ENCODE measurements around the gene SKIDA1.

SKIDA1 gene

GRCh38 chr10:21534280-21534586 lies 8.8 kb upstream of the SKIDA1 start (continued):
- TF ChIP-seq PATZ1 (tag by site-specific recombination; IDR thresholded peaks at IDR 0.05) (peak; percentile 81), ZBTB49 (tag by site-specific recombination; IDR thresholded peaks at IDR 0.05; ENCODE audit: low read depth) (no peak)

- POLR2A ChIA-PET: interaction anchor here (0.7 to 3.0 kb wide), 5 partner anchors 11 to 199 kb away, joined by 3 to 17 read pairs (median 6); no protein-coding TSS in a partner anchor
- peaks cover 9% of the 10 kb centered on the region for H3K4me1 ChIP-seq (ENCODE audit: control insufficient read depth, insufficient read depth, low read length)
- CTCF ChIA-PET: interaction anchor here (0.5 to 2.1 kb wide), 3 partner anchors 13 to 199 kb away, joined by 3 to 8 read pairs (median 4); no protein-coding TSS in a partner anchor
- peak within 1 kb of the TSS; percentile 63 for H3K4me3 ChIP-seq (ENCODE audit: low read depth, low read length)
- peaks cover 20 to 23% of the 10 kb centered on the region in 2 experiments for H3K36me3 ChIP-seq (ENCODE audit: control insufficient read depth in 2 of 2, insufficient read depth in 1 of 2, low read length in 2 of 2)
- H3K27ac ChIP-seq (ENCODE audit: extremely low read depth, low read depth, low read length): peak within 1 kb of the TSS; percentile 89
- no peaks in the 10 kb centered on the region for H3K9me3 ChIP-seq (ENCODE audit: control insufficient read depth, insufficient read depth, low read depth, low read length)
- TF ChIP-seq YY1 (tag by site-specific recombination; IDR thresholded peaks at IDR 0.05): peak; percentile 87
- TF ChIP-seq BCL11A (tag by site-specific recombination; IDR thresholded peaks at IDR 0.05; ENCODE audit: low read depth): 0 out of 2 replicates have a peak, but pooled peaks have one; percentile 55
- no peak for TF ChIP-seq ZBTB21 (tag by site-specific recombination; IDR thresholded peaks at IDR 0.05)
- no peak for TF ChIP-seq ZNF777 (tag by site-specific recombination; IDR thresholded peaks at IDR 0.05; ENCODE audit: borderline replicate concordance)
- TF ChIP-seq ZBTB44 (tag by site-specific recombination; IDR thresholded peaks at IDR 0.05): 0 out of 2 replicates have a peak, but pooled peaks have one; percentile 38
- TF ChIP-seq PRDM1 (tag by site-specific recombination; IDR thresholded peaks at IDR 0.05): no peak
- no peak for TF ChIP-seq ZNF221 (tag by site-specific recombination; IDR thresholded peaks at IDR 0.05; ENCODE audit: borderline replicate concordance)
- no peak for TF ChIP-seq ZNF37A (tag by site-specific recombination; IDR thresholded peaks at IDR 0.05)
- no peak for TF ChIP-seq HOXC10 (CRISPR knock-in tag; IDR thresholded peaks at IDR 0.05)
- TF ChIP-seq ZNF785 (tag by site-specific recombination; IDR thresholded peaks at IDR 0.05): 0 out of 2 replicates have a peak, but pooled peaks have one; percentile 35
- no peak for TF ChIP-seq ZNF146 (tag by site-specific recombination; IDR thresholded peaks at IDR 0.05)
- TF ChIP-seq ZNF48 (tag by site-specific recombination; IDR thresholded peaks at IDR 0.05): no peak
- no peak for TF ChIP-seq ZNF664 (tag by site-specific recombination; IDR thresholded peaks at IDR 0.05)
- TF ChIP-seq ZNF701 (tag by site-specific recombination; IDR thresholded peaks at IDR 0.05): no peak
- TF ChIP-seq ZNF518A (tag by site-specific recombination; conservative IDR thresholded peaks at IDR 0.05; ENCODE audit: low read depth): no peak
- no peak for TF ChIP-seq ZNF184 (tag by site-specific recombination; IDR thresholded peaks at IDR 0.05)
- TF ChIP-seq ZNF654 (tag by site-specific recombination; IDR thresholded peaks at IDR 0.05; ENCODE audit: low read depth): no peak
- TF ChIP-seq KLF16 (tag by site-specific recombination; IDR thresholded peaks at IDR 0.05): peak; percentile 90
- peak; percentile 89 for TF ChIP-seq GLIS1 (tag by site-specific recombination; IDR thresholded peaks at IDR 0.05)
- no peak for TF ChIP-seq ZNF398 (tag by site-specific recombination; IDR thresholded peaks at IDR 0.05)
- TF ChIP-seq ZNF404 (tag by site-specific recombination; IDR thresholded peaks at IDR 0.05): no peak
Observed at GRCh38 chr10:21533467-21534279, 8.2 kb upstream of the SKIDA1 start, which contains the start of gene MLLT10. MLLT10 (plus strand) TSS chr10:21534232; CDS start chr10:21534645, 413 bp downstream.
